HG03521 (cell line): ENCODE measurements around the gene RDH16.
"Not testable (repeated sequence)": the region's sequence is repeated elsewhere in the genome, so short reads cannot be mapped to it uniquely, and the experiment has no call there.

Experiments used
- ATAC-seq: cut with Tn5 transposase; IDR thresholded peaks from one replicate; pipeline ENCODE4 v1.9.1; 2021; ENCODE audit warnings: mild to moderate bottlenecking, moderate library complexity; ENCODE audit not compliant: unreplicated experiment

The RDH16 gene

DNA sequence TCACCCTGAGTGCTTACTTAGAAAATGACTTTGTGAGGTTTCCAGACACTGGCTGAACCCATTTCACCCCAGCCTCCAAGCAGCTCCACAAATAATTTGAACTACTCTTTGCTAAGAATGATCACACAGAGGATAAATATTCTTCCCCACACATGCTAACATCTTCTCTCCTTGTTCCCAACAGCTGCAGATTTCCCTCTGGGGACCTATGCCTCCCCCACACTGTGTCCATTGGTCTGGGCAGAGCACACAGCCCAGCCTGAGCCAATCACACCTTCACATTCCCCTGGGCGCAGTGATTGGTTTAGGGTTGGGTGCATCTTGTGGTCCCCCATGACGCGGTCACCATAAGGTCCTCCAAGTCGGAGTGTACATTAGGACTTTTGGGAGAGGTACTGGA lies 30.1 kb downstream of the RDH16 start:
- ATAC-seq, result no peak

DNA sequence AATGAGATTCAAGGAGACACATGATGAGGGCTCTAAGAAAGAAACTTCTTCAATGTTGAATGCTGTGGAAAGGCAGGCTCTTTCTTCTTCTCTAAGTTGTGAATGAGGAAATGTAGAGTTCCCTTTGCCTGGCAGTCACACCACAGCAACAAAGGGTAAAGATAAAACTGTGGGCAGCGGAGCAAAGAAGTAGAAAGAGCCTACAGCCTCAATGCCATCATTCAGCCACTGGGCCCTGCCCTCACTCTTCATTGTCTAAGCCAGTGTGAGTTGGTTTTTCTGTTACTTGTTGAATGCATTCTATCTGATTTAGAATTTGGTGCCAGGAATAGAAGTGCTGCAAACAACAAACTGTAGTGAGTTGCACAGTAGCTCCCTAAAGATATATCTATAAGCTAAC lies 35.4 kb downstream of the RDH16 start:
- ATAC-seq, result no peak

DNA sequence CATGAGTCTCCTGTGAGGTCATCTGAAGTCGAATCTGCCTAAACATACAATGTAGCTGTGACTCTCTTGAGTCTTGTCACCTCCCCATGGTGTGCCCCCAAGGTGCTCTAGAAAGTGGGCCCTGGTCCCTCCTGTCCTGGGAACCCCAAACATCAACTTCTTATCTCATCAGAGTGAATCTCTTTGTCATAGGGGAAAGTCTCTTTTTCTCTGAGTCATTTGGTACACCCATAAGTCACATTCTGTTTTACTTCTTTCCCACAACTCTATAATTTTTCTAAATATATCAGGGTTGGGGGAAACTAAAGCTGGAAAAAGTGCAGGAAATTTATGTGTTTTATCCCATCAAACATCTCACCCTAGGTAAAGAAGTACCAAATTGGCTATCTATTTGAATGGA lies 36.1 kb downstream of the RDH16 start:
- no peak for ATAC-seq

DNA sequence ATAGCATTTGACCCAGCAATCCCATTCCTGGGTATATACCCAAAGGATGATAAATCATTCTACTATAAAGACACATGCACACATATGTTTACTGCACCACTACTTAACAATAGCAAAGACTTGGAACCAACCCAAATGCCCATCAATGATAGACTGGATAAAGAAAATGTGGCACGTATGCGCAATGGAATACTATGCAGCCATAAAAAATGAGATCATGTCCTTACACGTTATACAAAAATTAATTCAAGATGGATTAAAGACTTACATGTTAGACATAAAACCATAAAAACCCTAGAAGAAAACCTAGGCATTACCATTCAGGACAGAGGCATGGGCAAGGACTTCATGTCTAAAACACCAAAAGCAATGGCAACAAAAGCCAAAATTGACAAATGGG lies 39.3 kb downstream of the RDH16 start:
- ATAC-seq, result not testable (repeated sequence)

DNA sequence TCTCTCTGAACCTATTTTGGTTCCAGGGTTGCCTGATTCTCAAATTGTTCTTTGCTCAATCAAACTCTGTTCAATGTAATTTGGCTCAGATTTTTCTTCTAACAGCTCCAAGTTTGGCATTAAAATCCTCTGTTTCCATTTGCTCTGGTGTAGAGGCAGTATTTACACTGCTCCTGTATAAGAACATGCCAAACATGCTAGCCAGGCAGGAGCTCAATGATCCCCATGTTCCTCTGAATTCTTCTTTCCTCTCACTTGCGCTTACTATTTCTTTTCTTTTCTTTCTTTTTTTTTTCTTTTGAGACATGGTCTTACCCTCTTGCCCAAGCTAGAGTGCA lies 40.4 kb downstream of the RDH16 start:
- no peak for ATAC-seq

DNA sequence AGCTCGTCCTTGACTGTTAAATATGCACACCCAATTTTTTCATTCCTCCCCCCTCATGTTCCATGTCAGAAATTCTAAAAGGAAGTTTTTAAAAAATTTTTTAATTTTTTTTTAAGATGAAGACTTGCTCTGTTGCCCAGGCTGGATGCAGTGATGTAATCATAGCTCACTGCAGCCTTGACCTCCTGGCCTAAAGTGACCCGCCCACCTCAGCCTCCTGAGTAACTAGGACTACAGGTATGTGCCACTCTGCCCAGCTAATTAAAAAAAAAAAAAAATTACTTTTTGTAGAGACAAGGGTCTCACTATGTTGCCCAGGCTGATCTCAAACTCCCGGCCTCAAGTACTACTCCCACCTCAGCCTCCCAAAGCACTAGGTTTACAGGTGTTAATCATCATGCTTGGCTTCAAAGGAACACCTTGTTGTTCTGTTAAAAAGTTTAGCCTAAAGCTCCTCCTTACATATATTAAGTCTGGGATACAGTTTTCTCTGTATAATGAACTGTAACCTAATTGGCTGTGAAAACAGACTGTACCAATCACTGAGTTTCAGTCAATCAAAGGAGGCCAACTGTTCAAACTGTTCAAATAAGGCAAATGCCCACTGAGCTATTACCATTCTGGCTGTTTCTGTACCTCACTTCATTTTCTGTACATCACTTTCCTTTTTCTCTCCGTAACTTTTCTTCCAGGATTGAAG lies 41.0 kb downstream of the RDH16 start:
- ATAC-seq, result no peak

DNA sequence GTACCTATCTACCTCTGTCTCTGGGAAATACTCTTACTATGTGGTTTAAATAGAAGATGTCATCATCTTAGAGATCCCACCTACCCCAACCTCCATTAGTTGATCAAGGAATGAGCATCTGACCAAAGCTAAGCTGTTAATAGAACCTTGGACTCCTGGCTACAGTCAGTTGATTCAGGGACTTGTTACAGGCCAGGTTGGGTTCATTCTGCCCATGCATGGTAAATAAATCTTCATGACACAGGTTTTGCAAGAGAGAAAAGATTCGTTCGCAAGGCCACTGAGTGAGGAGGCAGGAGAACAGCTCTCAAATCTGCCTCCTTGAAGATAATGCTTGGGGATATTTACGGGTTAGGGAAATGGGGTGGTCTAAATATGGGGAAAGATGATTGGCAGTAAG lies 42.7 kb downstream of the RDH16 start:
- no peak for ATAC-seq

DNA sequence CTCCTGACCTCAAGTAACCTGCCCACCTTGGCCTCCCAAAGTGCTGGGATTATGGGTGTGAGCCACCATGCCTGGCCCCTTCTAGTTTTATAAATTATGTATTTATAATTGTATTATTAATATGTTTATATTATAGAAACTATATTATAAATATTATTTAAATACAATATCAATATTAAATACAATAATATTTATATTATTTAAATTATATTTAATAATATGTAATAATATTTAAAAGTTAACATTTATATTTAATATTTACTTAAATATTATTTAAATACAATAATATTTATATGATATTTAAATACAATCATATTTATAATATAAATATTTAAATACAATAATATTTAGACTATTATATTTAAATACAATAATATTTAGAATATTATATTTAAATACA lies 43.2 kb downstream of the RDH16 start:
- no peak for ATAC-seq

DNA sequence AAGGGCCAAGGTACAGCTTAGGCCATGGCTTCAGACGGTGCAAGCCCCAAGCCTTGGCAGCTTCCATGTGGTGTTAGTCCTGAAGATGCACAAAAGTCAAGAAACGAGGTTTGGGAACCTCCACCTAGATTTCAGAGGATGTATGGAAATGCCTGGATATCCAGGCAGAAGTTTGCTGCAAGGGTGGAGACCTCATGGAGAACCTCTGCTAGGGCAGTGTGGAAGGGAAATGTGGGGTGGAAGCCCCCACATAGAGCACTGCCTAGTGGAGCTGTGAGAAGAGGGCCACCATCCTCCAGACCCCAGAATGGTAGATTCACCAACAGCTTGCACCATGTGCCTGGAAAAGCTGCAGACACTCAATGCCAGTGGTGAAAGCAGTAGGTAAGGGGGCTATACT lies 48.0 kb downstream of the RDH16 start:
- not testable (repeated sequence) for ATAC-seq

DNA sequence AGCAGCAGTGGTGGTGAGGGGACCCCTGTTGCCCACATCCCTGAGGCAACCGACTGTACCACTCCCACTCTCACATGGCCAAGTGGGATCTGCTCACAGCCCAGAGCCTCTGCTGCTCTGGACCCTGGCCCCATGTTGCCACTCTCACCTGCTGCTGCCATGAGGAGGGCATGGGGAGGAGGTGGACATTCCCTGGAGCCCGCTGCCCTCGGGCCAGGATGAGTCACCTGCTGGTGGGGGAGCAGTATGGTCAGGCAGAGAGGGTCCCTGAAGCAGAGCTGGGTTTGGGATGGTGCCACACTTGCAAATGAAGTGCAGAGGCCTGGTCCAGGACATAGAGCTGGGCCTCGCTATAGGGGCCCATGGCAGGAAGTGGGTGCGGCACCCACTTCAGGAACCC lies 49.3 kb downstream of the RDH16 start:
- no peak for ATAC-seq

DNA sequence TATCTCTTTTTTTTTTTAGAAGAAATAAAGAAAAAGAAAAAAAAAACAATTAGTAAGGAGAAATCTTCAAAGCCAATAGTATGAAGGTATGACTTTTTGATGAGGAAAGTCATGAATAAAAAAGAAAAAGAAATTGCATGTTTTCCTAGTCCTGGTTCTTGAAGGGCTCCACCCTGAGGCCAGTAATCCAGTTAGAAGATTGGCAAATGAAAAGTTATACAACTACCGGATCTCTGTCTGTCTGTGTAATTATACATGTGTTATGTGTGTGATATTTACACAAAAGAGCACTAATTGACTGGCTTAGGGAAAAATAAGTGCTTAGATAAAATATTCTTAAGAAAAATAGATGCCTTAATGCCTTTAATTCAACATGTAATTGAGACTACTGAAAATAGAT lies 51.6 kb downstream of the RDH16 start:
- ATAC-seq, result no peak

DNA sequence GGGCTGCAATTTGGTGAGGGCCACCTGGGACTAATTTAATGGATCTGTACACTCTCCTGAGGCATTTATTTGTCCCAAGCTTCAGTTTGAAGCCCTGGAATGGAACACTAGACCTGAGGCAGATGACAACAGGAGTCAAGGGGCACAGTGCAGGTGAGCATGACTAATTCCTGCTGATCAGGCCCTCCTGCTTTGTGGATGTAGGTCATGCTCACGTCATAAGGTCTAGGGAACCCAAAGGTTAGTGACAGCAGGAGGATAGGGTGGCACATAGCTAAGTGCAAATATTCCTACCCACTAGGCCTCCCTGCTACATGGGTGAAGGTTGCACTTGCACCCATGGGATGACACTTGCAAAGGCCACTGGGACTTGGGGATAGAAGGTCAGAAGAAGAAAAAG lies 54.0 kb downstream of the RDH16 start:
- no peak for ATAC-seq
